Erythroblast (primary cell): ENCODE data around the gene RSPRY1.

Experiments used
- GATA1 ChIP-seq: IDR thresholded peaks from 2 replicates; pipeline ENCODE4 v1.6.1; 2011; ENCODE audit warnings: low read depth, mild to moderate bottlenecking, control low read depth, low read length, moderate library complexity
- POLR2A ChIP-seq: IDR thresholded peaks from 2 replicates; pipeline ENCODE4 v1.6.1; 2011; ENCODE audit warnings: mild to moderate bottlenecking, low read length

- TF ChIP-seq POLR2A (no peak), GATA1 (no peak)
Observed at GRCh38 chr16:57196753-57197152, 10.6 kb downstream of the RSPRY1 start.
